ENCODE data around the gene CCDC33. TPM values are rescaled to one million over a fixed set of nuclear protein-coding genes. Genes with fewer than 3 reads are reported as not detected.

The CCDC33 gene
- total RNA-seq, 1 experiment from 2014 or later: 0.15 TPM

DNA sequence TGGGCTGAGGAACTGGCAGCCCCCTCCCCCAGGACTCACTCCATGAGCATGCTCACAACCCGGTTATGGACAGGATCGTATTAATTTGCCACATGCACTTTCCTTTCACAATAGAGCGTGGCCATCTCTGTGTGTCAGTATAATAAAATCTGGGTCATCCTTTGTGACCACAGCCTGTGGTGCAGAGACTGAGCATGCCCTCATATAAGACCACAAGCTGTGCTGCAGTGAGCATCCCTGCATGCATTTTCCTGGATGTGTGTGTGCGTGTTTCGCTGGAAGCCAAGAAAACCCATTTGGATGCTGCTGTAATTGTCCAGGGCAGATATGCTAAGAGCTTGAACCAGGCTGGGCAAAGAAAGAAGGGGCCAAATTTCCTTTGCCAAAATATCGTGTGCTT, 91.6 kb downstream of the CCDC33 start:
- no peaks in the 10 kb centered on the region for H3K9me2 ChIP-seq (ENCODE audit: insufficient read depth)
- BruUV-seq (replicated peaks): no TSS peak
- RAD21 ChIA-PET (ENCODE audit: low non-redundant PET in 1 of 2, low total read pairs in 2 of 2, uncharacterized antibody in 2 of 2, unreplicated experiment in 2 of 2): interaction anchor here in 1 of 2 experiments (0.7 kb wide), 1 partner anchor 145 kb away, joined by 3 read pairs; no protein-coding TSS in a partner anchor
- no peaks in the 10 kb centered on the region for H3K27me3 ChIP-seq (ENCODE audit: insufficient read depth, low read length)
- CTCF ChIA-PET: interaction anchor here (1.3 kb wide), 1 partner anchor 16 kb away, joined by 3 read pairs; no protein-coding TSS in a partner anchor
- intact Hi-C loops (cut with micrococcal nuclease): no loop called here
- H4K20me1 ChIP-seq (ENCODE audit: insufficient read depth): no peaks in the 10 kb centered on the region
- POLR2A ChIA-PET: no interaction called here
- H3K4me1 ChIP-seq (ENCODE audit: control insufficient read depth in 1 of 2, insufficient read depth in 2 of 2, low read length in 2 of 2): no peaks in the 10 kb centered on the region
- H3K4me3 ChIP-seq (replicated peaks in 1 of 2; ENCODE audit: low read depth in 1 of 2, low read length in 2 of 2): no peak overlapping the region
- no peaks in the 10 kb centered on the region for H3K79me2 ChIP-seq (ENCODE audit: insufficient read depth, low read length)
- ATAC-seq (no peak), DNase-seq (ENCODE audit: low read depth, low spot score) (no peak)
- H3K9ac ChIP-seq (ENCODE audit: low read length): no peak overlapping the region
- no peak for TF ChIP-seq EZH2phosphoT487 (IDR thresholded peaks at IDR 0.05; ENCODE audit: borderline replicate concordance)
- TF ChIP-seq EZH2 (IDR thresholded peaks at IDR 0.05): no peak
- TF ChIP-seq, protein P1, sequence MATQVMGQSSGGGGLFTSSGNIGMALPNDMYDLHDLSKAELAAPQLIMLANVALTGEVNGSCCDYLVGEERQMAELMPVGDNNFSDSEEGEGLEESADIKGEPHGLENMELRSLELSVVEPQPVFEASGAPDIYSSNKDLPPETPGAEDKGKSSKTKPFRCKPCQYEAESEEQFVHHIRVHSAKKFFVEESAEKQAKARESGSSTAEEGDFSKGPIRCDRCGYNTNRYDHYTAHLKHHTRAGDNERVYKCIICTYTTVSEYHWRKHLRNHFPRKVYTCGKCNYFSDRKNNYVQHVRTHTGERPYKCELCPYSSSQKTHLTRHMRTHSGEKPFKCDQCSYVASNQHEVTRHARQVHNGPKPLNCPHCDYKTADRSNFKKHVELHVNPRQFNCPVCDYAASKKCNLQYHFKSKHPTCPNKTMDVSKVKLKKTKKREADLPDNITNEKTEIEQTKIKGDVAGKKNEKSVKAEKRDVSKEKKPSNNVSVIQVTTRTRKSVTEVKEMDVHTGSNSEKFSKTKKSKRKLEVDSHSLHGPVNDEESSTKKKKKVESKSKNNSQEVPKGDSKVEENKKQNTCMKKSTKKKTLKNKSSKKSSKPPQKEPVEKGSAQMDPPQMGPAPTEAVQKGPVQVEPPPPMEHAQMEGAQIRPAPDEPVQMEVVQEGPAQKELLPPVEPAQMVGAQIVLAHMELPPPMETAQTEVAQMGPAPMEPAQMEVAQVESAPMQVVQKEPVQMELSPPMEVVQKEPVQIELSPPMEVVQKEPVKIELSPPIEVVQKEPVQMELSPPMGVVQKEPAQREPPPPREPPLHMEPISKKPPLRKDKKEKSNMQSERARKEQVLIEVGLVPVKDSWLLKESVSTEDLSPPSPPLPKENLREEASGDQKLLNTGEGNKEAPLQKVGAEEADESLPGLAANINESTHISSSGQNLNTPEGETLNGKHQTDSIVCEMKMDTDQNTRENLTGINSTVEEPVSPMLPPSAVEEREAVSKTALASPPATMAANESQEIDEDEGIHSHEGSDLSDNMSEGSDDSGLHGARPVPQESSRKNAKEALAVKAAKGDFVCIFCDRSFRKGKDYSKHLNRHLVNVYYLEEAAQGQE (IDR thresholded peaks at IDR 0.05; ENCODE audit: low read depth): no peak
- no peak for TF ChIP-seq JUND (IDR thresholded peaks at IDR 0.05)
- no peak for TF ChIP-seq EGR1 (IDR thresholded peaks at IDR 0.05; ENCODE audit: low read depth)
- no peak for TF ChIP-seq CEBPB (IDR thresholded peaks at IDR 0.05; ENCODE audit: low read depth)
- TF ChIP-seq, protein P2, sequence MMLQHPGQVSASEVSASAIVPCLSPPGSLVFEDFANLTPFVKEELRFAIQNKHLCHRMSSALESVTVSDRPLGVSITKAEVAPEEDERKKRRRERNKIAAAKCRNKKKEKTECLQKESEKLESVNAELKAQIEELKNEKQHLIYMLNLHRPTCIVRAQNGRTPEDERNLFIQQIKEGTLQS (IDR thresholded peaks at IDR 0.05): no peak
- no peak for TF ChIP-seq CBX3 (IDR thresholded peaks at IDR 0.05; ENCODE audit: low read depth)
- TF ChIP-seq SRF (IDR thresholded peaks at IDR 0.05; ENCODE audit: low read depth): no peak
- no peak for TF ChIP-seq FOSL1 (IDR thresholded peaks at IDR 0.05; ENCODE audit: low read depth)
- TF ChIP-seq, protein P3, sequence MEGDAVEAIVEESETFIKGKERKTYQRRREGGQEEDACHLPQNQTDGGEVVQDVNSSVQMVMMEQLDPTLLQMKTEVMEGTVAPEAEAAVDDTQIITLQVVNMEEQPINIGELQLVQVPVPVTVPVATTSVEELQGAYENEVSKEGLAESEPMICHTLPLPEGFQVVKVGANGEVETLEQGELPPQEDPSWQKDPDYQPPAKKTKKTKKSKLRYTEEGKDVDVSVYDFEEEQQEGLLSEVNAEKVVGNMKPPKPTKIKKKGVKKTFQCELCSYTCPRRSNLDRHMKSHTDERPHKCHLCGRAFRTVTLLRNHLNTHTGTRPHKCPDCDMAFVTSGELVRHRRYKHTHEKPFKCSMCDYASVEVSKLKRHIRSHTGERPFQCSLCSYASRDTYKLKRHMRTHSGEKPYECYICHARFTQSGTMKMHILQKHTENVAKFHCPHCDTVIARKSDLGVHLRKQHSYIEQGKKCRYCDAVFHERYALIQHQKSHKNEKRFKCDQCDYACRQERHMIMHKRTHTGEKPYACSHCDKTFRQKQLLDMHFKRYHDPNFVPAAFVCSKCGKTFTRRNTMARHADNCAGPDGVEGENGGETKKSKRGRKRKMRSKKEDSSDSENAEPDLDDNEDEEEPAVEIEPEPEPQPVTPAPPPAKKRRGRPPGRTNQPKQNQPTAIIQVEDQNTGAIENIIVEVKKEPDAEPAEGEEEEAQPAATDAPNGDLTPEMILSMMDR (IDR thresholded peaks at IDR 0.05 in 2 of 3, conservative IDR thresholded peaks at IDR 0.05 in 1 of 3; ENCODE audit: borderline replicate concordance in 1 of 3, insufficient read depth in 1 of 3, low read depth in 2 of 3, low read length in 2 of 3): no peak
- no peak for TF ChIP-seq ZFX (IDR thresholded peaks at IDR 0.05)
- TF ChIP-seq TCF7L2 (IDR thresholded peaks at IDR 0.05; ENCODE audit: borderline replicate concordance, extremely low read depth, insufficient read depth, insufficient read length): no peak
- no peak for TF ChIP-seq YY1 (IDR thresholded peaks at IDR 0.05; ENCODE audit: extremely low read depth, insufficient replicate concordance, low read depth, low read length)
- no peak for TF ChIP-seq ELF1 (IDR thresholded peaks at IDR 0.05; ENCODE audit: borderline replicate concordance, low read depth)
- H2AFZ ChIP-seq (ENCODE audit: low read depth, low read length, poor library complexity, severe bottlenecking): no peak overlapping the region
- no peaks in the 10 kb centered on the region for H3K9me3 ChIP-seq (ENCODE audit: control insufficient read depth in 1 of 2, insufficient read depth in 1 of 2, low read depth in 1 of 2, low read length in 2 of 2)
- no peak overlapping the region for H3K4me2 ChIP-seq (ENCODE audit: low read length)
- no peaks in the 10 kb centered on the region for H3K36me3 ChIP-seq (ENCODE audit: control insufficient read depth in 1 of 2, insufficient read depth in 2 of 2, low read length in 2 of 2)
- no peak overlapping the region for H3K27ac ChIP-seq (ENCODE audit: low read depth, low read length)

Data from HCT116 (cell line).